K562 (cell line): ENCODE measurements around the gene FOXP4. TPM values are rescaled to one million over a fixed set of nuclear protein-coding genes. Genes with fewer than 3 reads are reported as not detected.

Experiments
- HNRNPH1 ChIP-seq: fragments of 200-400 bp; formaldehyde crosslinking; optimal IDR thresholded peaks from 2 replicates; pipeline ENCODE3; 2017; ENCODE audit warnings: low read depth, mild to moderate bottlenecking, low read length, moderate library complexity
- HOXB6 ChIP-seq: fragments of 250-450 bp; sonication (Bioruptor Pico); IDR thresholded peaks from 2 replicates; pipeline ENCODE4 v1.5.1; 2022; ENCODE audit warnings: mild to moderate bottlenecking, borderline replicate concordance
- MAFG ChIP-seq: fragments of 450-650 bp; conservative IDR thresholded peaks from 2 replicates; pipeline ENCODE4 v1.6.1; 2016; ENCODE audit warnings: missing genetic modification characterization, missing compliant biosample characterization
- MYBL2 ChIP-seq, 2 experiments: fragments of 450-650 bp in 1 of 2; sonication (generic) in 1 of 2; formaldehyde crosslinking in 1 of 2; IDR thresholded peaks; 2 replicates each; pipeline versions ENCODE4 v1.6.1 to v1.8.1; 2017 to 2022; ENCODE audit warnings: borderline replicate concordance in 1 of 2, inconsistent platforms in 1 of 2, low read depth in 1 of 2, mild to moderate bottlenecking in 1 of 2, missing genetic modification reagents in 1 of 2, moderate library complexity in 1 of 2
- ZNF311 ChIP-seq: fragments of 250-450 bp; sonication (Bioruptor Pico); IDR thresholded peaks from 2 replicates; pipeline ENCODE4 v1.4.0; 2020; ENCODE audit warnings: mild to moderate bottlenecking, moderate library complexity
- polyA plus RNA-seq, 8 experiments: library from polyadenylated mRNA; depleted of rRNA in 4 of 8; stranded (reverse) in 5 of 8; unstranded in 3 of 8; fragments of >200 nt; fragmentation: Nextera tagmentation in 2 of 8; fragmentation: Illumina TruSeq in 1 of 8; extraction: Ambion mirVana in 2 of 8; extraction: Trizol in 1 of 8; gene quantifications; 2 replicates each; pipeline versions ENCODE4 v1.2.1 to v1.2.3, GENCODE V29; 2011 to 2014; ENCODE audit warnings: inconsistent platforms in 1 of 8, missing spikeins in 1 of 8
- total RNA-seq, 7 experiments: library from RNA; depleted of rRNA in 6 of 7; stranded (reverse); fragments of >200 nt in 6 of 7; fragmentation: Illumina TruSeq in 2 of 7; extraction: Trizol in 2 of 7; gene quantifications; 2 replicates each; pipeline versions ENCODE4 v1.2.1 to v1.2.3, GENCODE V29; 2011 to 2021; ENCODE audit warnings: low replicate concordance in 1 of 7
- TF ChIP-seq, protein P1 (sequence below): fragments of 150-350 bp; IDR thresholded peaks from 2 replicates; pipeline ENCODE4 v1.6.1; 2014; ENCODE audit warnings: low read depth, mild to moderate bottlenecking, low read length, borderline replicate concordance
- TF ChIP-seq, protein P2 (sequence below): fragments of 450-650 bp; IDR thresholded peaks from 2 replicates; pipeline ENCODE4 v1.6.1; 2016; ENCODE audit warnings: mild to moderate bottlenecking
- TF ChIP-seq, protein P3 (sequence below): sonication (generic); formaldehyde crosslinking; IDR thresholded peaks from 2 replicates; pipeline ENCODE4 v1.9.0; 2022; ENCODE audit warnings: mild to moderate bottlenecking, missing genetic modification reagents
- TF ChIP-seq, protein P4 (sequence below), 2 experiments: IDR thresholded peaks; 2 replicates each; pipeline ENCODE4 v1.6.1; 2011; ENCODE audit warnings: borderline replicate concordance in 1 of 2, control low read depth in 1 of 2, low read depth in 1 of 2, low read length in 1 of 2, mild to moderate bottlenecking in 1 of 2, mixed read lengths in 1 of 2, moderate library complexity in 1 of 2; ENCODE audit not compliant: insufficient read depth in 1 of 2, insufficient read length in 1 of 2, poor library complexity in 1 of 2, severe bottlenecking in 1 of 2; ENCODE audit errors: extremely low read depth in 1 of 2
- TF ChIP-seq, protein P5 (sequence below): fragments of 250-450 bp; sonication (Bioruptor Pico); IDR thresholded peaks from 2 replicates; pipeline ENCODE4 v1.4.0; 2020; ENCODE audit warnings: mild to moderate bottlenecking, moderate library complexity
- TF ChIP-seq, protein P6 (sequence below): fragments of 450-650 bp; formaldehyde crosslinking; conservative IDR thresholded peaks from 2 replicates; pipeline ENCODE4 v1.4.0; 2022; ENCODE audit warnings: mild to moderate bottlenecking, missing genetic modification characterization

Gene FOXP4
- total and polyA plus RNA-seq, 9 of the 15 experiments (the other 6 are each of a cell fraction or from before 2014, with no cell fraction given): 0.11 to 29.4 (median 2.3) TPM

DNA sequence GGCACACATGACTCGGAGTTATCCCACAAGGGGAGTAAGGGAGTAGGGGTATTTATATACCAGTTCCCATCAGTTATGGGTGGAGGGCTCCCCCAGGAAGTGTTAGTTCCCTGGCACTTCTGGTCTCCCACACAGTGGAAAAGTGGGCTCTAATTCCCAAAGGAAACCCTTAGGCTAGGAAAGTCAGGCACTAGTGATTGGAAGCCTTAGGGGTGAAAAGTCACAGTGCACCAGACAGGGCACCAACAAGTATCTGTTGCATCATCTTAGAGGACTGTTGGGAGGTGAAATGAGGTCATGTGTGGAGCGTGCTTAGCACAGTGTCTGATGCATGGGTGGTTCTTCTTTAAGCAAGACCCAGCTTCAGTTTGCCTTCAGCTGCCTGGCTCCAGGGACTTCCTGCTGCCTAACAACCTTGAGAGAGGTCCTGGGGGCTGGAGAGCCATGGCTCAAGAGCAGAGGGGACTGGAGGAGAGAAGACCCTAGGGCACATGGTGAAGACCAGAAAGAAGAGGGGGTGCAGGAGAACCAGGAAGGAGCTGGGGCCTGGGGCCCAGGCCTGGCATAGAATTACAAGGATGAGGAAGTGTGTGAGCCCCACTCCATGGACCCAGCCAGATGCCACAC, 7.5 kb upstream of the FOXP4 start (continued):
- TF ChIP-seq, protein P1, sequence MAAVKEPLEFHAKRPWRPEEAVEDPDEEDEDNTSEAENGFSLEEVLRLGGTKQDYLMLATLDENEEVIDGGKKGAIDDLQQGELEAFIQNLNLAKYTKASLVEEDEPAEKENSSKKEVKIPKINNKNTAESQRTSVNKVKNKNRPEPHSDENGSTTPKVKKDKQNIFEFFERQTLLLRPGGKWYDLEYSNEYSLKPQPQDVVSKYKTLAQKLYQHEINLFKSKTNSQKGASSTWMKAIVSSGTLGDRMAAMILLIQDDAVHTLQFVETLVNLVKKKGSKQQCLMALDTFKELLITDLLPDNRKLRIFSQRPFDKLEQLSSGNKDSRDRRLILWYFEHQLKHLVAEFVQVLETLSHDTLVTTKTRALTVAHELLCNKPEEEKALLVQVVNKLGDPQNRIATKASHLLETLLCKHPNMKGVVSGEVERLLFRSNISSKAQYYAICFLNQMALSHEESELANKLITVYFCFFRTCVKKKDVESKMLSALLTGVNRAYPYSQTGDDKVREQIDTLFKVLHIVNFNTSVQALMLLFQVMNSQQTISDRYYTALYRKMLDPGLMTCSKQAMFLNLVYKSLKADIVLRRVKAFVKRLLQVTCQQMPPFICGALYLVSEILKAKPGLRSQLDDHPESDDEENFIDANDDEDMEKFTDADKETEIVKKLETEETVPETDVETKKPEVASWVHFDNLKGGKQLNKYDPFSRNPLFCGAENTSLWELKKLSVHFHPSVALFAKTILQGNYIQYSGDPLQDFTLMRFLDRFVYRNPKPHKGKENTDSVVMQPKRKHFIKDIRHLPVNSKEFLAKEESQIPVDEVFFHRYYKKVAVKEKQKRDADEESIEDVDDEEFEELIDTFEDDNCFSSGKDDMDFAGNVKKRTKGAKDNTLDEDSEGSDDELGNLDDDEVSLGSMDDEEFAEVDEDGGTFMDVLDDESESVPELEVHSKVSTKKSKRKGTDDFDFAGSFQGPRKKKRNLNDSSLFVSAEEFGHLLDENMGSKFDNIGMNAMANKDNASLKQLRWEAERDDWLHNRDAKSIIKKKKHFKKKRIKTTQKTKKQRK: no peak
- TF ChIP-seq, protein P2, sequence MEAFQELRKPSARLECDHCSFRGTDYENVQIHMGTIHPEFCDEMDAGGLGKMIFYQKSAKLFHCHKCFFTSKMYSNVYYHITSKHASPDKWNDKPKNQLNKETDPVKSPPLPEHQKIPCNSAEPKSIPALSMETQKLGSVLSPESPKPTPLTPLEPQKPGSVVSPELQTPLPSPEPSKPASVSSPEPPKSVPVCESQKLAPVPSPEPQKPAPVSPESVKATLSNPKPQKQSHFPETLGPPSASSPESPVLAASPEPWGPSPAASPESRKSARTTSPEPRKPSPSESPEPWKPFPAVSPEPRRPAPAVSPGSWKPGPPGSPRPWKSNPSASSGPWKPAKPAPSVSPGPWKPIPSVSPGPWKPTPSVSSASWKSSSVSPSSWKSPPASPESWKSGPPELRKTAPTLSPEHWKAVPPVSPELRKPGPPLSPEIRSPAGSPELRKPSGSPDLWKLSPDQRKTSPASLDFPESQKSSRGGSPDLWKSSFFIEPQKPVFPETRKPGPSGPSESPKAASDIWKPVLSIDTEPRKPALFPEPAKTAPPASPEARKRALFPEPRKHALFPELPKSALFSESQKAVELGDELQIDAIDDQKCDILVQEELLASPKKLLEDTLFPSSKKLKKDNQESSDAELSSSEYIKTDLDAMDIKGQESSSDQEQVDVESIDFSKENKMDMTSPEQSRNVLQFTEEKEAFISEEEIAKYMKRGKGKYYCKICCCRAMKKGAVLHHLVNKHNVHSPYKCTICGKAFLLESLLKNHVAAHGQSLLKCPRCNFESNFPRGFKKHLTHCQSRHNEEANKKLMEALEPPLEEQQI: no peak
- no peak for TF ChIP-seq HNRNPH1
- TF ChIP-seq, protein P3, sequence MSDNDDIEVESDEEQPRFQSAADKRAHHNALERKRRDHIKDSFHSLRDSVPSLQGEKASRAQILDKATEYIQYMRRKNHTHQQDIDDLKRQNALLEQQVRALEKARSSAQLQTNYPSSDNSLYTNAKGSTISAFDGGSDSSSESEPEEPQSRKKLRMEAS (CRISPR knock-in tag): 0 out of 2 replicates have a peak, but pooled peaks have one; percentile 12
- TF ChIP-seq ZNF311 (CRISPR knock-in tag): no peak
- TF ChIP-seq, protein P4, sequence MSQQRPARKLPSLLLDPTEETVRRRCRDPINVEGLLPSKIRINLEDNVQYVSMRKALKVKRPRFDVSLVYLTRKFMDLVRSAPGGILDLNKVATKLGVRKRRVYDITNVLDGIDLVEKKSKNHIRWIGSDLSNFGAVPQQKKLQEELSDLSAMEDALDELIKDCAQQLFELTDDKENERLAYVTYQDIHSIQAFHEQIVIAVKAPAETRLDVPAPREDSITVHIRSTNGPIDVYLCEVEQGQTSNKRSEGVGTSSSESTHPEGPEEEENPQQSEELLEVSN (IDR thresholded peaks at IDR 0.05; ENCODE audit: borderline replicate concordance in 1 of 2, extremely low read depth in 1 of 2, insufficient read depth in 1 of 2, insufficient read length in 1 of 2, low read depth in 1 of 2, low read length in 1 of 2, poor library complexity in 1 of 2, severe bottlenecking in 1 of 2): peak; percentile 18 to 23
- no peak for TF ChIP-seq MAFG (tag)
- TF ChIP-seq, protein P5, sequence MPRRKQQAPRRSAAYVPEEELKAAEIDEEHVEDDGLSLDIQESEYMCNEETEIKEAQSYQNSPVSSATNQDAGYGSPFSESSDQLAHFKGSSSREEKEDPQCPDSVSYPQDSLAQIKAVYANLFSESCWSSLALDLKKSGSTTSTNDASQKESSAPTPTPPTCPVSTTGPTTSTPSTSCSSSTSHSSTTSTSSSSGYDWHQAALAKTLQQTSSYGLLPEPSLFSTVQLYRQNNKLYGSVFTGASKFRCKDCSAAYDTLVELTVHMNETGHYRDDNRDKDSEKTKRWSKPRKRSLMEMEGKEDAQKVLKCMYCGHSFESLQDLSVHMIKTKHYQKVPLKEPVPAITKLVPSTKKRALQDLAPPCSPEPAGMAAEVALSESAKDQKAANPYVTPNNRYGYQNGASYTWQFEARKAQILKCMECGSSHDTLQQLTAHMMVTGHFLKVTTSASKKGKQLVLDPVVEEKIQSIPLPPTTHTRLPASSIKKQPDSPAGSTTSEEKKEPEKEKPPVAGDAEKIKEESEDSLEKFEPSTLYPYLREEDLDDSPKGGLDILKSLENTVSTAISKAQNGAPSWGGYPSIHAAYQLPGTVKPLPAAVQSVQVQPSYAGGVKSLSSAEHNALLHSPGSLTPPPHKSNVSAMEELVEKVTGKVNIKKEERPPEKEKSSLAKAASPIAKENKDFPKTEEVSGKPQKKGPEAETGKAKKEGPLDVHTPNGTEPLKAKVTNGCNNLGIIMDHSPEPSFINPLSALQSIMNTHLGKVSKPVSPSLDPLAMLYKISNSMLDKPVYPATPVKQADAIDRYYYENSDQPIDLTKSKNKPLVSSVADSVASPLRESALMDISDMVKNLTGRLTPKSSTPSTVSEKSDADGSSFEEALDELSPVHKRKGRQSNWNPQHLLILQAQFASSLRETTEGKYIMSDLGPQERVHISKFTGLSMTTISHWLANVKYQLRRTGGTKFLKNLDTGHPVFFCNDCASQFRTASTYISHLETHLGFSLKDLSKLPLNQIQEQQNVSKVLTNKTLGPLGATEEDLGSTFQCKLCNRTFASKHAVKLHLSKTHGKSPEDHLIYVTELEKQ (CRISPR knock-in tag): no peak
- TF ChIP-seq MYBL2 (IDR thresholded peaks at IDR 0.05; ENCODE audit: low read depth): no peak
- no peak for TF ChIP-seq MYBL2 (CRISPR knock-in tag; IDR thresholded peaks at IDR 0.05; ENCODE audit: borderline replicate concordance)
- TF ChIP-seq HOXB6 (CRISPR knock-in tag): no peak
- TF ChIP-seq, protein P6, sequence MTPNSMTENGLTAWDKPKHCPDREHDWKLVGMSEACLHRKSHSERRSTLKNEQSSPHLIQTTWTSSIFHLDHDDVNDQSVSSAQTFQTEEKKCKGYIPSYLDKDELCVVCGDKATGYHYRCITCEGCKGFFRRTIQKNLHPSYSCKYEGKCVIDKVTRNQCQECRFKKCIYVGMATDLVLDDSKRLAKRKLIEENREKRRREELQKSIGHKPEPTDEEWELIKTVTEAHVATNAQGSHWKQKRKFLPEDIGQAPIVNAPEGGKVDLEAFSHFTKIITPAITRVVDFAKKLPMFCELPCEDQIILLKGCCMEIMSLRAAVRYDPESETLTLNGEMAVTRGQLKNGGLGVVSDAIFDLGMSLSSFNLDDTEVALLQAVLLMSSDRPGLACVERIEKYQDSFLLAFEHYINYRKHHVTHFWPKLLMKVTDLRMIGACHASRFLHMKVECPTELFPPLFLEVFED (CRISPR knock-in tag): no peak
